HEK293 (cell line): ENCODE results near the gene DKKL1.
A peak's percentile ranks its signal among the peaks of the same experiment; 100 is the strongest.

Source experiments
- CTCF ChIA-PET: fragments of 350-600 bp; formaldehyde crosslinking; extraction: SDS; loops from one replicate; lab custom pipeline; 2021; ENCODE audit warnings: antibody characterized with exemption; lab: Yijun Ruan, JAX
- POLR2A ChIA-PET: fragments of 300-600 bp; formaldehyde crosslinking; extraction: SDS; loops from one replicate; lab custom pipeline; 2020; ENCODE audit warnings: antibody characterized with exemption, inconsistent platforms; lab: Yijun Ruan, JAX
- H3K27ac ChIP-seq: fragments of 200-500 bp; sonication (Bioruptor generic); 2 replicates; pipeline ENCODE4 v1.5.1; 2014; ENCODE audit warnings: low read depth, low read length, control low read depth, inconsistent platforms; ENCODE audit errors: extremely low read depth
- H3K36me3 ChIP-seq, 2 experiments: fragments of 200-500 bp in 1 of 2; sonication (Bioruptor generic) in 1 of 2; 1 replicate in 1 of 2; 2 replicates in 1 of 2; pipeline ENCODE4 v1.5.1; 2014 to 2017; ENCODE audit warnings: inconsistent platforms in 2 of 2, low read length in 2 of 2; ENCODE audit not compliant: control insufficient read depth in 2 of 2, insufficient read depth in 1 of 2
- H3K4me1 ChIP-seq: fragments of 200-500 bp; sonication (Bioruptor generic); 2 replicates; pipeline ENCODE4 v1.5.1; 2014; ENCODE audit warnings: mild to moderate bottlenecking, low read length, inconsistent platforms; ENCODE audit not compliant: control insufficient read depth, insufficient read depth
- H3K4me3 ChIP-seq: 2 replicates; pipeline ENCODE4 v1.5.1; 2011; ENCODE audit warnings: low read depth, mild to moderate bottlenecking, control low read depth, low read length, moderate library complexity
- H3K9me3 ChIP-seq: fragments of 200-500 bp; sonication (Bioruptor generic); 2 replicates; pipeline ENCODE4 v1.5.1; 2014; ENCODE audit warnings: low read depth, low read length, inconsistent platforms; ENCODE audit not compliant: control insufficient read depth, insufficient read depth
- GLIS1 ChIP-seq: fragments of 450-650 bp; formaldehyde crosslinking; IDR thresholded peaks from 2 replicates; pipeline ENCODE4 v1.5.1; 2016; ENCODE audit warnings: missing biosample characterization, missing genetic modification characterization
- GLIS2 ChIP-seq: fragments of 450-650 bp; formaldehyde crosslinking; IDR thresholded peaks from 2 replicates; pipeline ENCODE4 v1.5.1; 2016; ENCODE audit warnings: missing biosample characterization, missing genetic modification characterization
- SALL2 ChIP-seq: fragments of 450-650 bp; formaldehyde crosslinking; IDR thresholded peaks from 2 replicates; pipeline ENCODE4 v1.5.0; 2017; ENCODE audit warnings: missing biosample characterization, mild to moderate bottlenecking, missing genetic modification characterization, borderline replicate concordance
- TCF7L2 ChIP-seq: IDR thresholded peaks from 2 replicates; pipeline ENCODE4 v1.6.1; 2011; ENCODE audit warnings: low read depth, mild to moderate bottlenecking, inconsistent platforms, low read length, moderate library complexity, borderline replicate concordance
- WT1 ChIP-seq: fragments of 450-650 bp; formaldehyde crosslinking; IDR thresholded peaks from 2 replicates; pipeline ENCODE4 v1.5.1; 2016; ENCODE audit warnings: missing biosample characterization, missing genetic modification characterization
- ZBTB1 ChIP-seq: fragments of 450-650 bp; formaldehyde crosslinking; IDR thresholded peaks from 2 replicates; pipeline ENCODE4 v1.5.1; 2016; ENCODE audit warnings: missing biosample characterization, missing genetic modification characterization
- ZFHX2 ChIP-seq: fragments of 450-650 bp; formaldehyde crosslinking; conservative IDR thresholded peaks from 2 replicates; pipeline ENCODE4 v1.5.1; 2016; ENCODE audit warnings: missing biosample characterization, missing genetic modification characterization
- ZNF223 ChIP-seq: fragments of 450-650 bp; formaldehyde crosslinking; IDR thresholded peaks from 2 replicates; pipeline ENCODE4 v1.5.1; 2016; ENCODE audit warnings: missing biosample characterization, missing genetic modification characterization
- ZNF341 ChIP-seq: fragments of 450-650 bp; formaldehyde crosslinking; IDR thresholded peaks from 2 replicates; pipeline ENCODE4; 2016; ENCODE audit warnings: low read depth, missing biosample characterization, missing genetic modification characterization
- ZNF561 ChIP-seq: fragments of 450-650 bp; IDR thresholded peaks from 2 replicates; pipeline ENCODE4 v1.5.1; 2018; ENCODE audit warnings: missing biosample characterization, missing genetic modification characterization, borderline replicate concordance
- ZNF624 ChIP-seq: fragments of 450-650 bp; formaldehyde crosslinking; IDR thresholded peaks from 2 replicates; pipeline ENCODE4 v1.5.1; 2017; ENCODE audit warnings: missing biosample characterization, missing genetic modification characterization
- ZNF626 ChIP-seq: fragments of 450-650 bp; sonication (Bioruptor Pico); formaldehyde crosslinking; IDR thresholded peaks from 2 replicates; pipeline ENCODE4 v1.5.1; 2018; ENCODE audit warnings: missing biosample characterization, missing genetic modification characterization, inconsistent platforms
- TF ChIP-seq, protein P1 (sequence below): fragments of 450-650 bp; formaldehyde crosslinking; IDR thresholded peaks from 2 replicates; pipeline ENCODE4 v1.5.1; 2016; ENCODE audit warnings: missing biosample characterization, missing genetic modification characterization
- TF ChIP-seq, protein P2 (sequence below): fragments of 450-650 bp; formaldehyde crosslinking; IDR thresholded peaks from 2 replicates; pipeline ENCODE4 v1.5.1; 2017; ENCODE audit warnings: missing biosample characterization, missing genetic modification characterization
- TF ChIP-seq, protein P3 (sequence below): fragments of 450-650 bp; formaldehyde crosslinking; IDR thresholded peaks from 2 replicates; pipeline ENCODE4 v1.5.1; 2017; ENCODE audit warnings: missing biosample characterization, mild to moderate bottlenecking, missing genetic modification characterization, moderate library complexity
- TF ChIP-seq, protein P4 (sequence below): fragments of 450-650 bp; formaldehyde crosslinking; IDR thresholded peaks from 2 replicates; pipeline ENCODE4 v1.5.1; 2016; ENCODE audit warnings: missing biosample characterization, missing genetic modification characterization
- TF ChIP-seq, protein P5 (sequence below): fragments of 450-650 bp; formaldehyde crosslinking; IDR thresholded peaks from 2 replicates; pipeline ENCODE4 v1.5.1; 2016; ENCODE audit warnings: missing biosample characterization, missing genetic modification characterization, borderline replicate concordance

The DKKL1 gene

DNA sequence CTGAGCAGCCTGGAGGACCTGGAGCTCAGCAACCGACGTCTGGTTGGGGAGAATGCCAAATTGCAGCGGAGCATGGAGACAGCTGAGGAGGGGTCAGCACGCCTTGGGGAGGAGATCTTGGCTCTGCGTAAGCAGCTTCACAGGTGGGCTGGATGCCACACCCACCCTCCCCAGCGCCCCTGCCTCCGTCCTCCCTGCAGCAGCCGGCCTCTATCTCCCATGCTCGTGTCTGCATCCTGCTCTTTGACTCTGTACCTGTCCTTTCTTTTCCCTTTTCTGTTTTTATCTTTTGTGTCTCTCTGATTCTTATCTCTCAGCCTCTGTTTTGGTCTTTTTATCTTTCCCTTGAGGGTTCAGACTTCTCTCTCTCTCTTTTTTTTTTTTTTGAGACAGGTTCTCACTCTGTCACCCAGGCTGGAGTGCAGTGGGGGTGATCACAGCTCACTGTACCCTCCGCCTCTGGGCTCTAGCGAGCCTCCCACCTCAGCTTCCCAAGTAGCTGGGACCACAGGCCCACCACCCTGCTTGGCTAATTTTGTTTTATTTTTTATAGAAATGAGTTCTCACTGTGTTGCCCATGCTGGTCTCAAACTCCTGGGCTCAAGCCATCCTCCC is 34.4 kb downstream of the DKKL1 start:
- Histone ChIP-seq H3K4me1 (no peaks in the 10 kb centered on the region), H3K4me3 (no peak overlapping the region), H3K27ac (no peak overlapping the region), H3K9me3 (no peaks in the 10 kb centered on the region), H3K36me3 (no peaks in the 10 kb centered on the region)
- CTCF ChIA-PET = no interaction called here
- POLR2A ChIA-PET = interaction anchor here (1.4 kb wide), 1 partner anchor 44 kb away, joined by 3 read pairs; no protein-coding TSS in a partner anchor
- TF ChIP-seq, protein P1, sequence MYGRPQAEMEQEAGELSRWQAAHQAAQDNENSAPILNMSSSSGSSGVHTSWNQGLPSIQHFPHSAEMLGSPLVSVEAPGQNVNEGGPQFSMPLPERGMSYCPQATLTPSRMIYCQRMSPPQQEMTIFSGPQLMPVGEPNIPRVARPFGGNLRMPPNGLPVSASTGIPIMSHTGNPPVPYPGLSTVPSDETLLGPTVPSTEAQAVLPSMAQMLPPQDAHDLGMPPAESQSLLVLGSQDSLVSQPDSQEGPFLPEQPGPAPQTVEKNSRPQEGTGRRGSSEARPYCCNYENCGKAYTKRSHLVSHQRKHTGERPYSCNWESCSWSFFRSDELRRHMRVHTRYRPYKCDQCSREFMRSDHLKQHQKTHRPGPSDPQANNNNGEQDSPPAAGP = no peak

DNA sequence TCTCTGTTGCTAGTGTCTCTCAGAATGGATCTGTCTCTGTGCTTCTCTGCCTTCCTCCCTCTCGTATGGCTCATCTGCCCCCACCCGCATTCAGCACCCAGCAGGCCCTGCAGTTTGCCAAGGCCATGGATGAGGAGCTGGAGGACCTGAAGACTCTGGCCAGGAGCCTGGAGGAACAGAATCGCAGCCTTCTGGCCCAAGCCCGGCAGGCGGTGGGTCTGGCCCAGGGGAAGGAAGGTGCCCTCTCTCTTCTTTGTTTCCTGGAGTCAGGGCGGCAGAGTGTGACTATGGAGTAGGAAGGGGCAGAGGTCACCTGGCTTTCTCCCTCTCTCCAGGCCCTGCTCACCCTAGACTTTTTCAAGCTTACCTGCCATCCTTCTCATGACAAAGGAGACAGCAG is 35.3 kb downstream of the DKKL1 start:
- Histone ChIP-seq H3K4me3 (no peak overlapping the region), H3K36me3 (no peaks in the 10 kb centered on the region), H3K27ac (no peak overlapping the region)
- CTCF ChIA-PET = interaction anchor here (0.6 to 1.3 kb wide), 2 partner anchors 44 to 72 kb away, joined by 3 to 10 read pairs; no protein-coding TSS in a partner anchor
- POLR2A ChIA-PET = interaction anchor here (1.0 kb wide), 1 partner anchor 46 kb away, joined by 6 read pairs; no protein-coding TSS in a partner anchor
- TF ChIP-seq TCF7L2 (no peak), ZNF223 (tag by site-specific recombination) (no peak), SALL2 (tag by site-specific recombination) (no peak)
- TF ChIP-seq, protein P2, sequence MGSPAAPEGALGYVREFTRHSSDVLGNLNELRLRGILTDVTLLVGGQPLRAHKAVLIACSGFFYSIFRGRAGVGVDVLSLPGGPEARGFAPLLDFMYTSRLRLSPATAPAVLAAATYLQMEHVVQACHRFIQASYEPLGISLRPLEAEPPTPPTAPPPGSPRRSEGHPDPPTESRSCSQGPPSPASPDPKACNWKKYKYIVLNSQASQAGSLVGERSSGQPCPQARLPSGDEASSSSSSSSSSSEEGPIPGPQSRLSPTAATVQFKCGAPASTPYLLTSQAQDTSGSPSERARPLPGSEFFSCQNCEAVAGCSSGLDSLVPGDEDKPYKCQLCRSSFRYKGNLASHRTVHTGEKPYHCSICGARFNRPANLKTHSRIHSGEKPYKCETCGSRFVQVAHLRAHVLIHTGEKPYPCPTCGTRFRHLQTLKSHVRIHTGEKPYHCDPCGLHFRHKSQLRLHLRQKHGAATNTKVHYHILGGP = no peak
- TF ChIP-seq, all 188 proteins: peak for 0
- Histone ChIP-seq H3K9me3 (no peaks in the 10 kb centered on the region), H3K4me1 (peaks cover 6% of the 10 kb centered on the region)

DNA sequence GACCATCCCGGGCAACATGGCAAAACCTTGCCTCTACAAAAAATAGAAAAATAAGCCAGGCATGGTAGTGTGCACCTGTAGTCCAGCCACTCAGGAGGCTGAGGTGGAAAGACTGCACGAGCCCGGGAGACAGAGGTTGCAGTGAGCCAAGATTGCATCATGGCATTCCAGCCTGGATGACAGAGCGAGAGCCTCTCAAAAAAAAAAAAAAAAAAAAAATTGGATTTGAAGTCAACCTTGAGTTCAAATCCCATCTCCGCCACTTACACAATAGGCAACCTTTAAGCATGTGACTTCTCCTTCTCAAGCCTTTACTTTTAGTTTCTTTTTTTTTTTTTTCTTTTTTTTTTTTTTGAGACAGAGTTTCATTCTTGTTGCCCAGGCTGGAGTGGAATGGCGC is 36.4 kb downstream of the DKKL1 start:
- ChIA-PET CTCF (interaction anchor here (1.3 kb wide), 1 partner anchor 43 kb away, joined by 10 read pairs; no protein-coding TSS in a partner anchor), POLR2A (no interaction called here)
- no peaks in the 10 kb centered on the region for H3K9me3 ChIP-seq
- H3K36me3 ChIP-seq = no peaks in the 10 kb centered on the region
- TF ChIP-seq GLIS2 (no peak), ZFHX2 (tag by site-specific recombination) (no peak), SALL2 (tag by site-specific recombination) (no peak)
- TF ChIP-seq, protein P3, sequence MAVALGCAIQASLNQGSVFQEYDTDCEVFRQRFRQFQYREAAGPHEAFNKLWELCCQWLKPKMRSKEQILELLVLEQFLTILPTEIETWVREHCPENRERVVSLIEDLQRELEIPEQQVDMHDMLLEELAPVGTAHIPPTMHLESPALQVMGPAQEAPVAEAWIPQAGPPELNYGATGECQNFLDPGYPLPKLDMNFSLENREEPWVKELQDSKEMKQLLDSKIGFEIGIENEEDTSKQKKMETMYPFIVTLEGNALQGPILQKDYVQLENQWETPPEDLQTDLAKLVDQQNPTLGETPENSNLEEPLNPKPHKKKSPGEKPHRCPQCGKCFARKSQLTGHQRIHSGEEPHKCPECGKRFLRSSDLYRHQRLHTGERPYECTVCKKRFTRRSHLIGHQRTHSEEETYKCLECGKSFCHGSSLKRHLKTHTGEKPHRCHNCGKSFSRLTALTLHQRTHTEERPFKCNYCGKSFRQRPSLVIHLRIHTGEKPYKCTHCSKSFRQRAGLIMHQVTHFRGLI (tag by site-specific recombination) = no peak
- TF ChIP-seq, protein P4, sequence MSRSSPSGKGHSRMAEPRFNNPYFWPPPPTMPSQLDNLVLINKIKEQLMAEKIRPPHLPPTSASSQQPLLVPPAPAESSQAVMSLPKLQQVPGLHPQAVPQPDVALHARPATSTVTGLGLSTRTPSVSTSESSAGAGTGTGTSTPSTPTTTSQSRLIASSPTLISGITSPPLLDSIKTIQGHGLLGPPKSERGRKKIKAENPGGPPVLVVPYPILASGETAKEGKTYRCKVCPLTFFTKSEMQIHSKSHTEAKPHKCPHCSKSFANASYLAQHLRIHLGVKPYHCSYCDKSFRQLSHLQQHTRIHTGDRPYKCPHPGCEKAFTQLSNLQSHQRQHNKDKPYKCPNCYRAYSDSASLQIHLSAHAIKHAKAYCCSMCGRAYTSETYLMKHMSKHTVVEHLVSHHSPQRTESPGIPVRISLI (tag by site-specific recombination) = peak; percentile 69; the same call in 1 of the 2 replicates
- no peak overlapping the region for H3K27ac ChIP-seq
- no peak overlapping the region for H3K4me3 ChIP-seq
- peaks cover 7% of the 10 kb centered on the region for H3K4me1 ChIP-seq

DNA sequence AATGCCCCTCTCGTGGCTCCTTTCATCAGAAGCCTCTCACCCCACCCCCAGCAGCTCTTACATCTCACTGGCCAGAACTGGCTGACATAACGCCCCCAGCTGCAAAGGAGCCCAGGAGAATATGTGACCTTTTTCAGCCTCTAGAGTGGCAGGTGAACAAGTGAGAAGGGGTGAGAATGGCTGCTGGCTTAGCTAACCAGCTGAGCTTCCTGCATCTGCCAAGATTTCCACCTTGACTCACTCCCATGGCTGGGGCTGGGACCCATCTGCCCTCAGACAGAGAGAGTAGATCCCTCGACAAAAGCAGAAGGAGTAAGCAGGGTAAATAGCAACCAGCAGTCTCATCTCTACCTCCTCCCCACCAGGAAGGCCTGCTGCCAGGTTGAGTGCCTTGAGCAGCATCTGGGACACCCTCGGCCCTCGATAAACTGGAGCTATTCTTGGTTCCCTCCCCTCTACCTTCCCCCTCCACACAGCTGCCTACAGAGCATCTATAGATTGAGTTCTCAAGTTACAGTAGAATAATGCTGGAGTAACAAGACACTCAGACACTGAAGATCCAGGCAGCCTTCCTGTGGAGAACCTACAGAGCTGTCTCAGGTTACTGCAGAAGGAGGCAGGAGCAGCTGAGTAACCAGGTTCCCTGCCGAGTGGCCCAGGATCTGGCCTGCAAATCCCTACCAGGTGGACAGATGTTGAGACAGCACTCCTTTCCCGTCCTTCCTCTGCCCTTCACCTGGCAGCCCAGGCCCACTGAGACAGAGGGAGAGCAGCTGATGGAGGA is 39.9 kb downstream of the DKKL1 start:
- peak overlapping the region; percentile 74 for H3K27ac ChIP-seq
- no peaks in the 10 kb centered on the region for H3K9me3 ChIP-seq
- H3K36me3 ChIP-seq = no peaks in the 10 kb centered on the region
- H3K4me3 ChIP-seq = no peak overlapping the region
- ChIA-PET POLR2A (interaction anchor here (0.5 to 1.8 kb wide), 7 partner anchors 12 to 272 kb away, joined by 3 to 9 read pairs (median 3); partner anchors contain the start of gene ALDH16A1), CTCF (interaction anchor here (0.5 to 1.3 kb wide), 6 partner anchors 10 to 275 kb away, joined by 3 to 5 read pairs (median 4); no protein-coding TSS in a partner anchor)
- peaks cover 10% of the 10 kb centered on the region for H3K4me1 ChIP-seq
- TF ChIP-seq, protein P5, sequence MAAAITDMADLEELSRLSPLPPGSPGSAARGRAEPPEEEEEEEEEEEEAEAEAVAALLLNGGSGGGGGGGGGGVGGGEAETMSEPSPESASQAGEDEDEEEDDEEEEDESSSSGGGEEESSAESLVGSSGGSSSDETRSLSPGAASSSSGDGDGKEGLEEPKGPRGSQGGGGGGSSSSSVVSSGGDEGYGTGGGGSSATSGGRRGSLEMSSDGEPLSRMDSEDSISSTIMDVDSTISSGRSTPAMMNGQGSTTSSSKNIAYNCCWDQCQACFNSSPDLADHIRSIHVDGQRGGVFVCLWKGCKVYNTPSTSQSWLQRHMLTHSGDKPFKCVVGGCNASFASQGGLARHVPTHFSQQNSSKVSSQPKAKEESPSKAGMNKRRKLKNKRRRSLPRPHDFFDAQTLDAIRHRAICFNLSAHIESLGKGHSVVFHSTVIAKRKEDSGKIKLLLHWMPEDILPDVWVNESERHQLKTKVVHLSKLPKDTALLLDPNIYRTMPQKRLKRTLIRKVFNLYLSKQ (tag by site-specific recombination) = no peak
- peak; percentile 96 for TF ChIP-seq ZNF341 (tag by site-specific recombination)
- TF ChIP-seq GLIS1 (tag by site-specific recombination) = peak; percentile 60
- no peak for TF ChIP-seq TCF7L2
- TF ChIP-seq ZNF624 (tag by site-specific recombination) = no peak
- no peak for TF ChIP-seq ZBTB1 (tag by site-specific recombination)
- no peak for TF ChIP-seq SALL2 (tag by site-specific recombination)
- TF ChIP-seq ZNF561 (tag by site-specific recombination) = peak; percentile 79; the same call in 1 of the 2 replicates
- TF ChIP-seq ZNF626 (tag by site-specific recombination) = no peak
- peak; percentile 55; the same call in 1 of the 2 replicates for TF ChIP-seq WT1 (tag by site-specific recombination)
